Activated CD8-positive, alpha-beta memory T cell treated with anti-CD3 and anti-CD28 coated beads for 36 hours (primary cell): ENCODE measurements around the gene NEIL1. TPM values are rescaled to one million over a fixed set of nuclear protein-coding genes. Genes with fewer than 3 reads are reported as not detected.
"Not testable (repeated sequence)": the region's sequence is repeated elsewhere in the genome, so short reads cannot be mapped to it uniquely, and the experiment has no call there.

ENCODE experiments used
- CTCF ChIA-PET: fragments of 350-600 bp; sonication (Branson Sonifier 250); formaldehyde crosslinking; loops from one replicate; lab custom pipeline; 2021; ENCODE audit warnings: antibody characterized with exemption; lab: Charles Lee
- POLR2A ChIA-PET: fragments of 350-600 bp; sonication (Branson Sonifier 250); formaldehyde crosslinking; loops from one replicate; lab custom pipeline; 2021; ENCODE audit warnings: antibody characterized with exemption; lab: Charles Lee
- total RNA-seq, 2 experiments: library from RNA; stranded (reverse); gene quantifications; one replicate each; pipeline ENCODE4 v1.2.3, GENCODE V29; 2021

NEIL1 gene
- total RNA-seq, 2 experiments from 2014 or later: 1.9 to 2.5 TPM

DNA sequence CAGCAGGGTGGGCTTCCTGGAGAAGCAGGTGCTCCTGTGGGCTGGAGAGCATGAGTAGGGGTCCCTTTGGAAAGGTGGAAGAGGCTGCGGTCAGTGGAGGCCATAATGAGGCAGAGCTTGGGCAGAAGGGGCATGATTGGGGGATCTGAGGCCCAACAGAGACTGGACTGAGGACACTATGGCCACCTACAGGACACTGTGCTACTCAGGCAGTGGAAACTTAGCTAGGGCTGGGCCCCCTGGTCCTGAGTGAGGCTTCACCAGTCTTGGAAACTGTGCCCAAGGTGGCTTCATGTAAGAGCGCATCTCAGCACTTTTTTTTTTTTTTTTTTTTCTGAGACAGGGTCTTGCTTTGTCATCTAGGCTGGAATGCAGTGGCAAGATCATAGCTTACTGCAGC, 17.3 kb upstream of the NEIL1 start:
- CTCF ChIA-PET: no interaction called here
- POLR2A ChIA-PET: no interaction called here

DNA sequence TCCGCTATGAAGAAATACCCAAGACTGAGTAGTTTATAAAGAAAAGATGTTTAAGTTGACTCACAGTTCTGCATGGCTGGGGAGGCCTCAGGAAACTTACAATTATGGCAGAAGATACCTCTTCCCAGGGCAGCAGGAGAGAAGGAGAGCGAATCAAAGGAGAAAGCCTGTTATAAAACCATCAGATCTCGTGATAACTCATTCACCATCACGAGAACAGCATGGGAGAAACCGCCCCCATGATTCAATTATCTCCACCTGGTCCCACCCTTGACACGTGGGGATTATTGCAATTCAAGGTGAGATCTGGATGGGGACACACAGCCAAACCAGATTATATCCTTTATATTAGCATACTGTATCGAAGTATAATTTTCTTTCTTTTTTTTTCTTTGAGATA, 14.7 kb upstream of the NEIL1 start:
- POLR2A ChIA-PET, CTCF ChIA-PET: not testable (repeated sequence)

DNA sequence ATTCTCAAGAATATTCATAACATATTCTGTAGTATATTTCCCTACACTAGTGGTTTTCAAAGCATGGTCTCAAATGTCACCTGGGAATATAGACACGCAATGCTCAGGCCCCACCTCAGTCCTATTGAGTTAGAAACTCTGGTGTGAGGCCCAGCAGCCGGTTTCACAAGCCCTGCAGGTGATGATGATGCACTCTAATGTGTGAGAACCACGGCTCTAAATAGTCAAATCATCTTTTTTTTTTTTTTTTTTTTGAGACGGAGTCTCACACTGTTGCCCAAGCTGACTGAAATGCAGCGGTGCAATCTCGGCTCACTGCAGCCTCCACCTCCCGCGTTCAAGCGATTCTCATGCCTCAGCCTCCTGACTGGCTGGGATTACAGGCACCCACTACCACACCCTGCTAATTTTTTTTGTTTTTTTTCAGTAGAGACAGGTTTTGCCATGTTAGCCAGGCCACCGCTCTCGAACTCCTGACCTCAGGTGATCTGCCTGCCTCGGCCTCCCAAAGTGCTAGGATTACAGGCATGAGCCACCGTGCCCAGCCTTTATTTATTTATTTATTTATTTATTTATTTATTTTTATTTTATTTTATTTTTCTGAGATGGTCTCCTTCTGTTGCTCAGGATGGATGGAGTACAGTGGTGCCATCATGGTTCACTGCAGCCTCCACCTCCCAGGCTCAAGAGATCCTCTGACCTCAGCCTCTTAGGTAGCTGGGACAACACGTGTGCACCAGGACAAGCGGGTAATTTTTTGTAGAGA, 13.0 kb upstream of the NEIL1 start:
- POLR2A ChIA-PET: not testable (repeated sequence)
- CTCF ChIA-PET: interaction anchor here (2.1 kb wide), 1 partner anchor 34 kb away, joined by 6 read pairs; no protein-coding TSS in a partner anchor

DNA sequence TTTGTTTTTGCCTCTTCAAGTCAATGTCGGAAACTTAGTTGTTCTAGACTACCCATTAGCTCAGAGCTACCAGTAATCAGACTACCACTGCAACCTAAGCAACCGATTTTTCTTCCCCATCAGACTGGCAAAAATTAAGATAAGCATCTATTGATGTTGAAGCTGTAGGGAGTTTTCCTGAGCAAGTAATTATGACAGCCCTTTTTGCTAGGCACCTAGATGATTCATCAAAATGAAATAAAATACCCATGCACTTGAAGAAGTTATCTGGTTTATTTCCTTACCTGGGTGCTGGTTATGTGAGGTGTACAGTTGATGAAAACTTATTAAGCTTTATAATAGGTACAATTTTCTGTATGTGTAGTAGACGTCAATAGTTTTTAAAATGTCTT, 11.5 kb upstream of the NEIL1 start:
- POLR2A ChIA-PET: no interaction called here
- CTCF ChIA-PET: interaction anchor here (0.6 to 2.1 kb wide), 2 partner anchors 16 to 33 kb away, joined by 5 to 6 read pairs; no protein-coding TSS in a partner anchor

DNA sequence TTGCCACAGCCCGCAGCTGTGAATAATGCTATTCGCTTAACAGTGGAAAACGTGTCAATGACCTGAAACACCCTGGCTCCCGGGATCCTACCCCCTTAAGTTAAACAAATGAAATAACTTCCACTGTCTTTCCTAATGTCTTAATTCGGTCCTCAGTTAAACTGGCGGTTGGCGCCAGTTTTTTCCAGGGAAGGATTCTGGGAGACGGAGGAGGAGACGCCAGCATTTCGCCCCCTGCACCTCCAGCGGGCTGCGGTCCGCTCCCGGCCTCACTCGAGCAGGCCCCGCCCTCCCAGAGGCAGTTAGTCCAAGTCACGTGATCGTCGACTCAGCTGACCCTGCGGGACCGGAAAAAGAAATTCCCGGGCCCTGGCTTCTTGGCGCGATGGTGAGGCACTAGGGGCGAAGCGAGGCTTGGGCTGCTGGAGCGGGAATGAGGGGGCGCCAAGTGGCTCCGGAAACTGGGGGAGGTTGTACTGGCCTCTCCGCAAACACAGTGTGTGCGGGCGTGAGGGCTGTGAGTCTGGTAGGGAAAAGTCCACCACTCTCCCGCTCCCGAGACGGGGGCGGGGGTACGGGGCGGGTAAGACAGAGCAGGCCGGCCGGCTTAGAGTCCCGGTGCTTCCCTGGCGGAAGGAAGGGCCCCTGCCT, 11.0 kb upstream of the NEIL1 start, which contains the start of gene COMMD4:
COMMD4 (plus strand) TSS at position 359 of the 651 bp plus-strand sequence; CDS start at position 386, 27 bp downstream.
- POLR2A ChIA-PET: interaction anchor here (0.6 to 1.0 kb wide), 3 partner anchors 12 to 261 kb away, joined by 3 to 5 read pairs (median 3); partner anchors contain the start of genes MAN2C1 and NEIL1

DNA sequence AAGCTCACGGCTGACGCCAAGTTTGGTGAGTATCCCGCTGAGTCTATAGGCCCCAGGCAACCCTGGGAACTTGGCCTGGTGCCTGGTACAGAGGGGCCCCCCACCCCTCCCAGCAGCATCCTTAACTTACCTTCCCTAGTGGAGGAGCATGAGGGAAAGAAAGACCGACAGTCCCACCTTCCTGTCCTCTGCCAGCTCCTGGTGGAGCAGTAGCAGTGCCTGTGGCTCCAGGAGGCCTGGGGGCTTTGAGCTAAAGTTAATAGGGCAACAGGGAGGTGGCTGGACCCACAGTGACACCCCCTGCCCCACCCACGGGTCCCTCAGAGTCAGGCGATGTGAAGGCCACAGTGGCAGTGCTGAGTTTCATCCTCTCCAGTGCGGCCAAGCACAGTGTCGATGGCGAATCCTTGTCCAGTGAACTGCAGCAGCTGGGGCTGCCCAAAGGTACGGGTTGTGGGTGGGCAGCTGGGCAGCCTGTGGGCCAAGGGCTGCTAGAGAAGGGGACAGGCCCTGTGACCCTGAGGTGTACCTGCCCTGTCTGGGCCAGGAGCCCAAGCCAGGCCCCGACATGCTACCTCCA, 8.1 kb upstream of the NEIL1 start:
- ChIA-PET CTCF (no interaction called here), POLR2A (no interaction called here)

More for the DNA sequence above, 11.0 kb upstream of the NEIL1 start, which contains the start of gene COMMD4:
- CTCF ChIA-PET: interaction anchor here (0.6 to 2.1 kb wide), 3 partner anchors 12 to 32 kb away, joined by 4 to 6 read pairs (median 5); no protein-coding TSS in a partner anchor

DNA sequence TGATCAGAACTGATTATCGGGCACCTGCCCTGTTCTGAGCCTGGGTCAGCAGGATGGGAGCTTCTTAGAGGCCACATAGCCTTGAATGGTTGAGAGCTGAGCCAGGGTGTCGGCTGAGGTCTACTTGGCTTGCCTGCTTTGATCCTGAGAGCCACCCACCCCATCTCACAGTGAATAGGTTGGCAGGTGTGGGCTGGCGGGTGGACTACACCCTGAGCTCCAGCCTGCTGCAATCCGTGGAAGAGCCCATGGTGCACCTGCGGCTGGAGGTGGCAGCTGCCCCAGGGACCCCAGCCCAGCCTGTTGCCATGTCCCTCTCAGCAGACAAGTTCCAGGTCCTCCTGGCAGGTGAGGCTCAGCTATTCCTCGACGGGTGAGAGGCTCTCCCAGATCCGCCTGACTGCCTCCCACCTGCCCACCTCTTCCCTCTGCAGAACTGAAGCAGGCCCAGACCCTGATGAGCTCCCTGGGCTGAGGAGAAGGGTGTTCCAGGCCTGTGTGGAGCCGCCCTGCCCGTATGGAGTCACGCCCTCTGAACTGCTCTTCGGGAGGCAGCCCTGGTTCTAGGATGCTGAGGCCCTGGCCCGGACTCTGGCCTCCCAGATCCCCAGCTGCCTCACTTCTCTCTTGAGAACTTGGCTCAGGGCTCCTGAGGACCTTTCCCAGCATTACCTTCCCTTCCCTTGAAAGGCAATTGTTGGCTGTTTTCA, 7.2 kb upstream of the NEIL1 start:
- ChIA-PET CTCF (interaction anchor here (1.3 kb wide), 1 partner anchor 13 kb away, joined by 3 read pairs; no protein-coding TSS in a partner anchor), POLR2A (no interaction called here)

DNA sequence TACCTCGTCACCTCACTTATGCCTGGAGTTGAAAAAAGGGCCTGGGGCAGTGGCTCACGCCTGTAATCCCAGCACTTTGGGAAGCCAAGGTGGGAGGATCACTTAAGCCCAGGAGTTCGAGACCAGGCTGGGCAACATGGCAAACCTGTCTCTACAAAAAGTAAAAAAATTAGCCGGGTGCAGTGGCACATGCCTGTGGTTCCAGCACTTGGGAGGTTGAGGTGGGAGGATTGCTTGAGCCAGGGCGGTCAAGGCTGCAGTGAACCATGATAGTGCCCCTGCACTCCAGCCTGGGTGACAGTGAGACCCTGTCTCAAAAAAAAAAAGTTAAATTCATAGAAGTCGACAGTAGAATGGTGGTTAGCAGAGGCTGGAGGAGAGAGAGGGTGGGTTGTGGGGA, 4.6 kb upstream of the NEIL1 start:
- ChIA-PET POLR2A (no interaction called here), CTCF (interaction anchor here (0.5 kb wide), 1 partner anchor 258 kb away, joined by 3 read pairs; no protein-coding TSS in a partner anchor)

DNA sequence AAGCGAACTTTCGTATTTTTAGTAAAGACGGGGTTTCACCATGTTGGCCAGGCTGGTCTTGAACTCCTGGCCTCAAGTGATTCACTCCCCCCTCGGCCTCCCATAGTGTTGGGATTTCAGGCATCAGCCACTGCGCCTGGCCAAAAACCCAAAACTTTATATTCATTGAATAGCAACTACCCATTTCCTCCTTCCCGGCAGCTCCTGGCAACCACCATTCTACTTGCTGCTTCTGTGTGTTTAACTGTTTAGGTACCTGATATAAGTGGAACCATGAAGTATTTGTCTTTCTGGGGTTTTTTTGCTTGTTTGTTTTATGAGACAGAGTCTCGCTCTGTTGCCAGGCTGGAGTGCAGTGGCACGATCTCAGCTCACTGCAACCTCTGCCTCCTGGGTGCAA, 2.9 kb upstream of the NEIL1 start:
- CTCF ChIA-PET, POLR2A ChIA-PET: not testable (repeated sequence)

DNA sequence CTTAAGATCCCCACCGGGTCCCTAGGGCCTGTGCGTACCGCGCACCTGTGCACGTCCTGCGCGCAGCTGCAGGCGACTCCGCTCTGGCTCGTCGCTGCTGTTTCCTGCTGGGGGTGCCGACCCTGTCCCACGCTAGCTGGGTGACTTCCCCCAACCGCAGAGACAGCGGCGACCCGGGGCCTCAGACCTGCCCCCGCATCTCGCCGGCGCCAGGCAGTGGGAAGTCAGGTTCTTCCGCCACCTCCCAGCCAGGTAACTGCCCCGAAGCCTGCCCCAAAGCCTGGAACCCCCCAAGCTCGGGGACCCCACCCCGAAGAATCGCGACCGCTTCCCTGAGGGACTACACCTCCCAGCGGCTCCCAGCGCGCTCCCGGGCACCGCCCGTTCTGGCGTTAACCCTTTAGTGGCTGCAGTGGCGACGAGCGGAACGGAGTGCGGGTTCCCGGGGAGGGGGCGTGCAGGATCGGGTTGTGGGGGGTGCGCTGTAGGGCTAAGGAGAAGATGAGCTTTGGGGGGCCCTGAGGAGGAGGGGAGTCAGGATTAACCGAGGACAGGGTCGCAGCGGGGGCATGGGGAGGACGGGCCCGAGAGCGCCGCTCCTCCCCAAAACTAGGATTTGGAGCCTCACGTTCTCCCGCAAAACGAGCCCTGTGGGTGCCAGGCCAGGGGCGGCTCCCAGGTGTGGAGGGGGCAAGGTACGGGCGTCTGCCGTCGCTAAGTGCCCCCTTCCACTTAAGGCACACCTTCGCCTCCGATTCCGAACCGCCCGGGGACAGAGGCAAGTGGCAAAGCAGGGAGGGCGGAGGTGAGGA, 589 bp downstream of the NEIL1 start:
- ChIA-PET CTCF (interaction anchor here (1.0 to 1.2 kb wide), 2 partner anchors 11 to 21 kb away, joined by 3 to 4 read pairs; partner anchors contain the start of genes COMMD4 and MAN2C1), POLR2A (interaction anchor here (0.6 to 1.6 kb wide), 4 partner anchors 11 to 945 kb away, joined by 3 to 5 read pairs (median 4); no protein-coding TSS in a partner anchor)

DNA sequence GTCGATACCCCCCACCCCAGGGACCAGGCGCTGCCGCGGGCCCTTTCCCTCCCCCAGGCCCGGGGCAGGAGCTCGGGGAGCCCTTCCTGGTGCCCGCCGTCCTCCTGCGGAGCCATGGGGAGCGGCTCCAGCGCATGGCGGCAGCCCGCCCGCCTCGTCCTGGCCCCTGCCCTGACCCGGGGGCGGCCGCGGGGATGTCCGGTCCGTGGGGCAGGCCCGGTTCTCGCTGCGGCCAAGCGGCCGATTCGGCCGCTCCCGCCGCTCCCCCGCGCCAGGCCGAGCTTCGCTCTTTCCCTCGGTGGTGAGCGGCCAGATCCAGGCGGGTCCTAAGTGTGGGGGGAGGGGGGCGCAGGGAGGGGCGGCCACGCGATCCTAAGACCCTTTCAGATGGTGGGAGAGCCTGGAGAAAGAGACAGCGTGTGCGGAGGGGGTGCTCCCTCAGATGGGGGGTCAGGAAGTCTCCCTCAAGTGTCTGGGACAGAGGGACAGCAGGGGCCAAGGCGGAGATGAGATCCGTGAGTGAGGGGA, 1.3 kb downstream of the NEIL1 start:
- ChIA-PET CTCF (interaction anchor here (1.0 to 1.2 kb wide), 2 partner anchors 12 to 20 kb away, joined by 3 to 4 read pairs; partner anchors contain the start of genes COMMD4 and MAN2C1), POLR2A (interaction anchor here (0.5 to 1.6 kb wide), 5 partner anchors 11 to 946 kb away, joined by 3 to 5 read pairs (median 4); no protein-coding TSS in a partner anchor)

DNA sequence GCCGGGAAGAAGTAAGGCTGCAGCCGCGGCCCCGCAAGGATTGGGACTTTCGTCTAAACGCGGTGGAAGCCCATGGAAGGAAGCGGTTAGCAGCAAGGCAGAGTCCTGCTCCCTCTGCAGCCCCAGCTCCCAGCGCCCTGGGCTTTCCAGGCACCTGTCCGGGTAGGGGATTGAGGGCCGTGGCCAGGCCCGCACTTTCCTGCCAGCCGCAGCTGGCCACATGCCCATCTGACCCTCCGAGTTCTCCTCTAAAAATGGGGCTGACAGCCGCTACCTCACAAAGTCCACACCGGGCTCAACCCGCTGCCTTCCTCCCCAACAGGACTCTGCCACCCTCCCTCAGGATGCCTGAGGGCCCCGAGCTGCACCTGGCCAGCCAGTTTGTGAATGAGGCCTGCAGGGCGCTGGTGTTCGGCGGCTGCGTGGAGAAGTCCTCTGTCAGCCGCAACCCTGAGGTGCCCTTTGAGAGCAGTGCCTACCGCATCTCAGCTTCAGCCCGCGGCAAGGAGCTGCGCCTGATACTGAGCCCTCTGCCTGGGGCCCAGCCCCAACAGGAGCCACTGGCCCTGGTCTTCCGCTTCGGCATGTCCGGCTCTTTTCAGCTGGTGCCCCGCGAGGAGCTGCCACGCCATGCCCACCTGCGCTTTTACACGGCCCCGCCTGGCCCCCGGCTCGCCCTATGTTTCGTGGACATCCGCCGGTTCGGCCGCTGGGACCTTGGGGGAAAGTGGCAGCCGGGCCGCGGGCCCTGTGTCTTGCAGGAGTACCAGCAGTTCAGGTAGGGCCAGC, 1.9 kb downstream of the NEIL1 start:
- POLR2A ChIA-PET: interaction anchor here (0.5 to 1.2 kb wide), 4 partner anchors 19 to 293 kb away, joined by 3 to 4 read pairs (median 4); partner anchors contain the start of gene SIN3A
- CTCF ChIA-PET: interaction anchor here (0.5 to 1.5 kb wide), 3 partner anchors 20 to 102 kb away, joined by 3 read pairs; partner anchors contain the start of genes MAN2C1 and SIN3A

DNA sequence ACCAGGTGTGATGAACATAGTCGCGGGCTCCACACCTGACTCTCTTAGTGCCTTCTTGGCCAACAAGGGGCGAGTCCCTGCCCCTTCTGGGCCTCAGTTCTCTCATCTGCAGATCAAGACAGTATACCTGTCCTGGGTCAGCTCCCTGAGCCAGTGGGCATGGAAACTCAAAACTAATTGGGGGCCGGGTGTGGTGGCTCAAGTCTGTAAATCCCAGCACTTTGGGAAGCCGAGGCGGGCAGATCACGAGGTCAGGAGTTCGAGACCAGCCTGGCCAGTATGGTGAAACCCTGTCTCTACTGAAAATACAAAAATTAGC, 2.5 kb downstream of the NEIL1 start:
- ChIA-PET CTCF (interaction anchor here (0.5 to 1.5 kb wide), 2 partner anchors 52 to 102 kb away, joined by 3 read pairs; partner anchors contain the start of gene SIN3A), POLR2A (interaction anchor here (1.1 kb wide), 1 partner anchor 102 kb away, joined by 3 read pairs; the partner anchor contains the start of gene SIN3A)

DNA sequence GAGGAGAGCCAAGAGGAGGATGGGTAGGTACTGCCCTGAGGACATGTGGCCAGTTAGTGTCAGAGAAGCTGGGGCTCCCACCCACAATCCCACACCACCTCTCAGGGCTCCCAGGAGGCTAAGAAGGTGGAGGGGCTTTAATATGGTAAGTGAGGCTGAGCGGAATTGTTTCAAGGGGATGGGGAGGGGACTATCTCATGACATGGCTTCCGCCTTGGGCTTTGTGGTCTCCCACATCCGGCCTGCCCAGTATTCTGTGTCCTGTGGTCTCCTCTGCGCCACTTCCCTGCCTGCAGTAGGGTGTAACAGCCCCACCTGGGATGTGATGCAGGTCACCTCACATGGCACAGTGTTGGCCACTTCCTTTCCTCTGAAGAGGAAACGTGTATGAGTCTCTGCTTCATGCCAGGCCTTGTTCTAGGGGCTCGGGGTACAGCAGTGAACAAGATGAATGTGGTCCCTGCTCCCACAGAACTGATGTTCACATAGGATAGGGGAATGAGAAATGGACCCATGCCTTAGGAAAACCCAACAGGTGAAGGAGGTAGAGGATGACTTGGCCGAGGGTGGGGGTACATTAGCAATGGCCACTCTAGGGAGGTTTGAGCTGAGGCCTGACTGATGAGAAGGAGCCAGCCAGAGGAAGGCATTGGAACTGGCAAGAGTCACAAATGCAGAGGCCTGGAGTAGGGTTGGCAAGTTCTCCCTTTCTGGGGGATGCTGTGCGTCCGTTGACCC, 3.2 kb downstream of the NEIL1 start:
- POLR2A ChIA-PET: interaction anchor here (1.1 kb wide), 1 partner anchor 102 kb away, joined by 3 read pairs; the partner anchor contains the start of gene SIN3A

DNA sequence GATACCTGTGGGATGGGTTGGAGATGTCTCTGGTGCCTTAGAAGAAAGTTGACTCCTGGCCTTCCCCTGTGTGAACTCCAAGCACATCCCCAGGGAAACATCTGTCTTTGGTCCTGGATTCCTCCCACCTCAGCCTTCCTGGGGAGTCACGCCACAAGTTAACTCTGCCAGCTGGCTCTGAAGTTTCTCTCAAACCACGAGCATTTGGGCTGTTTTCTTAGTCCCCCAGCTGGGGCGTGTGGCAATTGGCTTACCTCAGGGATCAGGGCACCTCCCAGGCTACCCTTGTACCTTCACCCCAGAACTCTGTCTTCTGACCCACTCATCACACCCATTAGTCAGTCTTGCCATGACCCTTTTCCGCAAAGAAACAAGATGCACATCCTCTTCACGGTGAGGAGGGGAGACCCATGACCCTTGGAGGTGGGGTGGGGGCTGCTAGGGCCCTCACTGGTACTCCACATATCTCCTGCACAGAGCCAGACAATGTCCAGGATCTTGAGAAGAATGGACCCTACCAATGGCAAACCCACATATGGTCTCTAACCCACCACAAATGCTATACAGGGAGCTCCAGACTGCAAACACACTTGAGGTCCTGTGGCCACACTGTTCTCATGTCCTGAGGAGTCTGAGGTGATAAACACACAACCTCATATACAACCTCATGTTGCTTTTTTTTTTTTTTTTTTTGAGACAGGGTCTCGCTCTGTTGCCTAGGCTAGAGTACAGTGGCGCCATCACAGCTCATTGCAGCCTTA, 3.9 kb downstream of the NEIL1 start:
- CTCF ChIA-PET: interaction anchor here (0.6 to 1.6 kb wide), 2 partner anchors 15 to 17 kb away, joined by 3 to 5 read pairs; partner anchors contain the start of gene COMMD4
- POLR2A ChIA-PET: no interaction called here

More for the DNA sequence above, 3.2 kb downstream of the NEIL1 start:
- CTCF ChIA-PET: interaction anchor here (1.5 to 1.6 kb wide), 2 partner anchors 18 to 101 kb away, joined by 3 read pairs; partner anchors contain the start of gene SIN3A
